A673 (cell line): ENCODE measurements around the gene PCBP3. TPM values are rescaled to one million over a fixed set of nuclear protein-coding genes. Genes with fewer than 3 reads are reported as not detected.

ENCODE experiments used
- BruUV-seq: library from RNA; stranded (reverse); fragments of 400-500 nt; replicated peaks from 2 replicates; lab custom pipeline; 2021; lab: Mats Ljungman, UMichigan
- CTCF ChIA-PET: fragments of 300-600 bp; sonication (Branson Sonifier 250); formaldehyde crosslinking; loops from one replicate; lab custom pipeline; 2022; ENCODE audit warnings: antibody characterized with exemption; lab: Charles Lee
- POLR2A ChIA-PET: fragments of 300-600 bp; sonication (Branson Sonifier 250); formaldehyde crosslinking; loops from one replicate; lab custom pipeline; 2022; ENCODE audit warnings: antibody characterized with exemption; ENCODE audit not compliant: low non-redundant PET; lab: Charles Lee
- DNase-seq: peaks from one replicate; pipeline ENCODE4 v3.0.0-alpha.2; 2015; ENCODE audit warnings: low spot score
- H3K27ac ChIP-seq: fragments of 200-600 bp; sonication (generic); 2 replicates; pipeline ENCODE4 v1.5.1; 2016; ENCODE audit warnings: mixed run types, low read depth, mild to moderate bottlenecking, mixed read lengths, antibody characterized with exemption, low read length; ENCODE audit not compliant: poor library complexity, severe bottlenecking
- H3K27me3 ChIP-seq: fragments of 200-600 bp; sonication (generic); replicated peaks from 2 replicates; pipeline ENCODE4 v1.6.1; 2017; ENCODE audit warnings: mixed run types, low read depth, mild to moderate bottlenecking, mixed read lengths, antibody characterized with exemption, low read length; ENCODE audit not compliant: insufficient read depth, poor library complexity
- H3K36me3 ChIP-seq: fragments of 200-600 bp; sonication (generic); 2 replicates; pipeline ENCODE4 v1.6.1; 2016; ENCODE audit warnings: mixed run types, mild to moderate bottlenecking, mixed read lengths, antibody characterized with exemption, low read length; ENCODE audit not compliant: insufficient read depth, poor library complexity, severe bottlenecking
- H3K4me1 ChIP-seq: fragments of 200-600 bp; sonication (generic); 2 replicates; pipeline ENCODE4 v1.6.1; 2017; ENCODE audit warnings: mixed run types, mild to moderate bottlenecking, mixed read lengths, antibody characterized with exemption, low read length; ENCODE audit not compliant: insufficient read depth, poor library complexity, severe bottlenecking
- H3K4me3 ChIP-seq: fragments of 200-600 bp; sonication (generic); 2 replicates; pipeline ENCODE4 v1.5.1; 2016; ENCODE audit warnings: low read depth, mixed run types, mild to moderate bottlenecking, mixed read lengths, low read length; ENCODE audit not compliant: poor library complexity, severe bottlenecking
- H3K9me3 ChIP-seq: fragments of 200-600 bp; sonication (generic); 2 replicates; pipeline ENCODE4 v1.6.1; 2016; ENCODE audit warnings: mixed run types, low read depth, mild to moderate bottlenecking, mixed read lengths, antibody characterized with exemption, low read length; ENCODE audit not compliant: poor library complexity, severe bottlenecking
- CTCF ChIP-seq: fragments of 300-800, 200-600 bp; sonication (generic); conservative IDR thresholded peaks from 2 replicates; pipeline ENCODE4 v1.5.1; 2017; ENCODE audit warnings: low read depth, mild to moderate bottlenecking, antibody characterized with exemption, low read length, moderate library complexity, mixed read lengths
- EZH2 ChIP-seq: fragments of 200-600 bp; sonication (generic); IDR thresholded peaks from 2 replicates; pipeline ENCODE4 v1.6.1; 2017; ENCODE audit warnings: borderline replicate concordance, low read depth, mild to moderate bottlenecking, mixed read lengths, antibody characterized with exemption, low read length; ENCODE audit not compliant: poor library complexity, severe bottlenecking
- intact Hi-C: fragments of 100-400 bp; cut with micrococcal nuclease; formaldehyde crosslinking; loops from one replicate; pipeline ENCODE4 v1.10.0; 2022; ENCODE audit not compliant: unreplicated experiment
- total RNA-seq: library from RNA; stranded (reverse); gene quantifications from 2 replicates; pipeline ENCODE4 v1.2.3, GENCODE V29; 2021

The PCBP3 gene
- total RNA-seq, 1 experiment from 2014 or later, result 25.6 TPM

- ChIA-PET CTCF (no interaction called here), POLR2A (no interaction called here)
- intact Hi-C loops, result no loop called here
- BruUV-seq, result no TSS peak
- Histone ChIP-seq H3K4me1 (no peaks in the 10 kb centered on the region), H3K36me3 (no peaks in the 10 kb centered on the region), H3K9me3 (no peaks in the 10 kb centered on the region), H3K4me3 (no peak overlapping the region), H3K27ac (no peak overlapping the region), H3K27me3 (no peaks in the 10 kb centered on the region)
- TF ChIP-seq EZH2, result no peak
- no peak for TF ChIP-seq CTCF
- DNase-seq, result no peak
These were observed 204.3 kb downstream of the PCBP3 start for GRCh38 chr21:45847870-45848269.

DNA sequence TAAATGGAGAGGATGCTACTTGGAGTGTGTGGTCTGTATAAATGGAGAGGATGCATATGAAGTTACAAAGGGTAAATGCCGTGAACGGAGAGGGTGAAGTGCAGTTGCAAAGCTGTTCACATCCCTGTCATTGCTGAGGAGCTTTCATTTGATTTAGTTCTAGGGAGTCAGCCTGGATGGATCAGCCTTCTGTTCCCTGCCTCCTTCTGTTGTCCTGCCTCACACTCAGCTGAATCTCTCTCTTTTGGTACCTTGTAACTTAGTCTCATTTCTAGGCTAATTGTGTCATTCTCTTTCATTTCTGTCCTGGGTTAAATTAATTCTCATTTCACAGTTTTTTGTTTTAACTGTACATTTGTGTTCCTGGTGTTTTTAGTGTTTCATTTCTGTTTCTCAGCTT lies 204.8 kb downstream of the PCBP3 start:
- no peak overlapping the region for H3K4me3 ChIP-seq
- intact Hi-C loops, result no loop called here
- ChIA-PET POLR2A (no interaction called here), CTCF (no interaction called here)
- H3K9me3 ChIP-seq, result no peaks in the 10 kb centered on the region
- H3K27ac ChIP-seq, result no peak overlapping the region
- TF ChIP-seq EZH2, result no peak
- DNase-seq, result no peak
- no peaks in the 10 kb centered on the region for H3K36me3 ChIP-seq
- no TSS peak for BruUV-seq
- H3K4me1 ChIP-seq, result no peaks in the 10 kb centered on the region
- H3K27me3 ChIP-seq, result no peaks in the 10 kb centered on the region

- no peak overlapping the region for H3K4me3 ChIP-seq
- no TSS peak for BruUV-seq
- H3K27me3 ChIP-seq, result no peaks in the 10 kb centered on the region
- H3K4me1 ChIP-seq, result no peaks in the 10 kb centered on the region
- no peaks in the 10 kb centered on the region for H3K9me3 ChIP-seq
- H3K36me3 ChIP-seq, result no peaks in the 10 kb centered on the region
- no peak for DNase-seq
- intact Hi-C loops, result no loop called here
- CTCF ChIA-PET, result no interaction called here
- H3K27ac ChIP-seq, result no peak overlapping the region
- POLR2A ChIA-PET, result no interaction called here
- TF ChIP-seq EZH2, result no peak
- TF ChIP-seq CTCF, result no peak
These were observed 205.3 kb downstream of the PCBP3 start for GRCh38 chr21:45848805-45849204.

GRCh38 chr21:45849651-45850050 lies 206.1 kb downstream of the PCBP3 start:
- DNase-seq, result no peak
- CTCF ChIA-PET, result no interaction called here
- intact Hi-C loops, result no loop called here
- TF ChIP-seq CTCF (no peak), EZH2 (no peak)
- H3K27me3 ChIP-seq, result no peaks in the 10 kb centered on the region
- H3K36me3 ChIP-seq, result no peaks in the 10 kb centered on the region
- no TSS peak for BruUV-seq
- no peak overlapping the region for H3K4me3 ChIP-seq
- no peaks in the 10 kb centered on the region for H3K4me1 ChIP-seq
- no peaks in the 10 kb centered on the region for H3K9me3 ChIP-seq
- POLR2A ChIA-PET, result no interaction called here
- no peak overlapping the region for H3K27ac ChIP-seq
